Neural progenitor cell (in vitro differentiated cells): ENCODE results near the gene RFPL1. TPM values are rescaled to one million over a fixed set of nuclear protein-coding genes. Genes with fewer than 3 reads are reported as not detected.
A peak's percentile ranks its signal among the peaks of the same experiment; 100 is the strongest.

Source experiments
- DNase-seq: peaks from one replicate; pipeline ENCODE4 v3.0.0-alpha.2; 2016; ENCODE audit warnings: low spot score
- H2AFZ ChIP-seq: fragments of 200-600 bp; sonication (generic); replicated peaks from 2 replicates; pipeline ENCODE4 v1.6.1; 2016; ENCODE audit warnings: antibody characterized with exemption
- H3F3A ChIP-seq: fragments of 200-600 bp; sonication (generic); 2 replicates; pipeline ENCODE4 v1.6.1; 2016; ENCODE audit warnings: antibody characterized with exemption, low read depth
- H3K27ac ChIP-seq: fragments of 200-600 bp; sonication (generic); 2 replicates; pipeline ENCODE4 v1.5.1; 2016; ENCODE audit warnings: mild to moderate bottlenecking
- H3K27me3 ChIP-seq: fragments of 200-600 bp; sonication (generic); 2 replicates; pipeline ENCODE4 v1.6.1; 2016; ENCODE audit warnings: mild to moderate bottlenecking, moderate library complexity
- H3K36me3 ChIP-seq: fragments of 200-600 bp; sonication (generic); 2 replicates; pipeline ENCODE4 v1.5.1; 2016
- H3K4me1 ChIP-seq: fragments of 200-600 bp; sonication (generic); 2 replicates; pipeline ENCODE4 v1.6.1; 2016; ENCODE audit warnings: mixed run types
- H3K4me2 ChIP-seq: fragments of 200-600 bp; sonication (generic); 2 replicates; pipeline ENCODE4 v1.6.1; 2016
- H3K4me3 ChIP-seq: fragments of 200-600 bp; sonication (generic); 2 replicates; pipeline ENCODE4 v1.5.1; 2016
- H3K79me2 ChIP-seq: fragments of 200-600 bp; sonication (generic); 2 replicates; pipeline ENCODE4 v1.6.1; 2016; ENCODE audit warnings: low read depth
- H3K9ac ChIP-seq: fragments of 200-600 bp; sonication (generic); 2 replicates; pipeline ENCODE4 v1.6.1; 2016
- H3K9me3 ChIP-seq: fragments of 200-600 bp; sonication (generic); 2 replicates; pipeline ENCODE4 v1.5.1; 2016; ENCODE audit warnings: low read depth
- H4K20me1 ChIP-seq: fragments of 200-600 bp; sonication (generic); 2 replicates; pipeline ENCODE4 v1.6.1; 2016; ENCODE audit warnings: low read depth
- H3K27ac Mint-ChIP-seq: 3 replicates; pipeline ENCODE4 v1.8.0; 2021; ENCODE audit warnings: mixed read lengths
- H3K27me3 Mint-ChIP-seq: 2 replicates; pipeline ENCODE4 v1.8.0; 2022; ENCODE audit warnings: low read depth, mild to moderate bottlenecking, inconsistent platforms, moderate library complexity, mixed read lengths; ENCODE audit not compliant: insufficient read depth
- H3K36me3 Mint-ChIP-seq: 3 replicates; pipeline ENCODE4 v1.8.0; 2021; ENCODE audit warnings: mixed read lengths
- H3K4me1 Mint-ChIP-seq: 3 replicates; pipeline ENCODE4 v1.8.0; 2021; ENCODE audit warnings: mixed read lengths
- H3K4me3 Mint-ChIP-seq: 3 replicates; pipeline ENCODE4 v1.8.0; 2021; ENCODE audit warnings: mild to moderate bottlenecking, moderate library complexity, mixed read lengths
- H3K9me3 Mint-ChIP-seq: 3 replicates; pipeline ENCODE4 v1.8.0; 2020; ENCODE audit warnings: mixed read lengths
- CTCF ChIP-seq: fragments of 200-600 bp; sonication (generic); IDR thresholded peaks from 2 replicates; pipeline ENCODE4 v1.5.1; 2017; ENCODE audit warnings: antibody characterized with exemption, mild to moderate bottlenecking
- EZH2 ChIP-seq: fragments of 200-600 bp; sonication (generic); IDR thresholded peaks from 2 replicates; pipeline ENCODE4 v1.6.1; 2017; ENCODE audit warnings: antibody characterized with exemption, mild to moderate bottlenecking, moderate library complexity
- EZH2phosphoT487 ChIP-seq: fragments of 200-600 bp; sonication (generic); IDR thresholded peaks from 2 replicates; pipeline ENCODE4 v1.6.1; 2017; ENCODE audit warnings: antibody characterized with exemption
- total RNA-seq: library from RNA; depleted of rRNA; stranded (reverse); fragments of >200 nt; gene quantifications from 2 replicates; pipeline ENCODE4 v1.2.3, GENCODE V29; 2015; ENCODE audit warnings: low replicate concordance

The RFPL1 gene
- total RNA-seq, 1 donor from 2014 or later, result not detected

GRCh38 chr22:29393019-29393608, 45.3 kb upstream of the RFPL1 start:
- no peak for TF ChIP-seq EZH2
- no peaks in the 10 kb centered on the region for H3K9me3 Mint-ChIP-seq
- no peak overlapping the region for H3K4me3 Mint-ChIP-seq
- H3K9ac ChIP-seq, result no peak overlapping the region
- no peaks in the 10 kb centered on the region for H3K9me3 ChIP-seq
- no peaks in the 10 kb centered on the region for H3K4me1 ChIP-seq
- H3K27me3 ChIP-seq, result no peaks in the 10 kb centered on the region
- H2AFZ ChIP-seq, result no peak overlapping the region
- H3K27ac Mint-ChIP-seq, result no peak overlapping the region
- H3K4me2 ChIP-seq, result no peak overlapping the region
- DNase-seq, result no peak
- no peaks in the 10 kb centered on the region for H4K20me1 ChIP-seq
- no peaks in the 10 kb centered on the region for H3K36me3 ChIP-seq
- H3K4me3 ChIP-seq, result no peak overlapping the region
- peaks cover under 1% of the 10 kb centered on the region for H3K79me2 ChIP-seq
- no peaks in the 10 kb centered on the region for H3K36me3 Mint-ChIP-seq
- H3K27ac ChIP-seq, result no peak overlapping the region
- H3F3A ChIP-seq, result no peaks in the 10 kb centered on the region
- H3K27me3 Mint-ChIP-seq, result peaks cover 8% of the 10 kb centered on the region
- peaks cover 8% of the 10 kb centered on the region for H3K4me1 Mint-ChIP-seq

- H3K4me3 ChIP-seq, result no peak overlapping the region
- Mint-ChIP-seq H3K36me3 (no peaks in the 10 kb centered on the region), H3K4me3 (no peak overlapping the region), H3K27ac (peak overlapping the region; percentile 73), H3K9me3 (no peaks in the 10 kb centered on the region), H3K27me3 (peaks cover 8% of the 10 kb centered on the region), H3K4me1 (peaks cover 4% of the 10 kb centered on the region)
- H3K27me3 ChIP-seq, result no peaks in the 10 kb centered on the region
- no peaks in the 10 kb centered on the region for H3K79me2 ChIP-seq
- no peak overlapping the region for H3K4me2 ChIP-seq
- H3K9ac ChIP-seq, result no peak overlapping the region
- H3K4me1 ChIP-seq, result no peaks in the 10 kb centered on the region
- H3K27ac ChIP-seq, result no peak overlapping the region
- no peaks in the 10 kb centered on the region for H4K20me1 ChIP-seq
- H2AFZ ChIP-seq, result peak overlapping the region; percentile 96
- no peaks in the 10 kb centered on the region for H3K36me3 ChIP-seq
- H3F3A ChIP-seq, result no peaks in the 10 kb centered on the region
- no peaks in the 10 kb centered on the region for H3K9me3 ChIP-seq
- TF ChIP-seq EZH2phosphoT487 (no peak), CTCF (peak; percentile 89)
- DNase-seq, result peak; percentile 89
Observed at GRCh38 chr22:29394931-29395581, 43.3 kb upstream of the RFPL1 start.

- Histone ChIP-seq H2AFZ (no peak overlapping the region), H3K4me2 (no peak overlapping the region), H3K79me2 (no peaks in the 10 kb centered on the region), H3K4me3 (no peak overlapping the region), H3K27me3 (no peaks in the 10 kb centered on the region), H3K36me3 (no peaks in the 10 kb centered on the region), H3K9ac (no peak overlapping the region), H3K4me1 (no peaks in the 10 kb centered on the region), H3K27ac (no peak overlapping the region), H3F3A (no peaks in the 10 kb centered on the region), H3K9me3 (no peaks in the 10 kb centered on the region), H4K20me1 (no peaks in the 10 kb centered on the region)
- Mint-ChIP-seq H3K36me3 (no peaks in the 10 kb centered on the region), H3K27me3 (peaks cover 8% of the 10 kb centered on the region), H3K4me3 (no peak overlapping the region), H3K27ac (no peak overlapping the region), H3K4me1 (peaks cover 4% of the 10 kb centered on the region), H3K9me3 (no peaks in the 10 kb centered on the region)
- no peak for TF ChIP-seq EZH2
- no peak for TF ChIP-seq EZH2phosphoT487
- no peak for TF ChIP-seq CTCF
- DNase-seq, result no peak
Observed at GRCh38 chr22:29396126-29396525, 42.3 kb upstream of the RFPL1 start.

- no peaks in the 10 kb centered on the region for H3K79me2 ChIP-seq
Observed at GRCh38 chr22:29397791-29398190, 40.6 kb upstream of the RFPL1 start.

More at GRCh38 chr22:29397791-29398190, 40.6 kb upstream of the RFPL1 start:
- H3K4me2 ChIP-seq, result no peak overlapping the region
- H2AFZ ChIP-seq, result no peak overlapping the region
- TF ChIP-seq CTCF, result no peak
- Mint-ChIP-seq H3K9me3 (no peaks in the 10 kb centered on the region), H3K4me1 (peaks cover 4% of the 10 kb centered on the region), H3K27me3 (peaks cover 4% of the 10 kb centered on the region), H3K4me3 (no peak overlapping the region), H3K27ac (no peak overlapping the region), H3K36me3 (no peaks in the 10 kb centered on the region)
- H3K27me3 ChIP-seq, result no peaks in the 10 kb centered on the region
- no peak overlapping the region for H3K4me3 ChIP-seq
- no peaks in the 10 kb centered on the region for H3K36me3 ChIP-seq
- H3K4me1 ChIP-seq, result no peaks in the 10 kb centered on the region
- H3F3A ChIP-seq, result no peaks in the 10 kb centered on the region
- DNase-seq, result no peak
- H4K20me1 ChIP-seq, result no peaks in the 10 kb centered on the region
- H3K27ac ChIP-seq, result no peak overlapping the region
- H3K9ac ChIP-seq, result no peak overlapping the region
- no peaks in the 10 kb centered on the region for H3K9me3 ChIP-seq
